ENCODE measurements around the gene DGCR6L.
"Not testable (repeated sequence)": the region's sequence is repeated elsewhere in the genome, so short reads cannot be mapped to it uniquely, and the experiment has no call there.

The DGCR6L gene

GRCh38 chr22:20319745-20320658 is at the start of gene DGCR6L:
TSS of gene DGCR6L (minus strand) at chr22:20320060. CDS start at chr22:20319988, 72 bp downstream.
- DNase-seq (ENCODE audit: low read depth in 2 of 3, low spot score in 2 of 3): peak; percentile 91 to 97 (median 97)

GRCh38 chr22:20368875-20369274 is 49.0 kb upstream of the DGCR6L start:
- not testable (repeated sequence) for DNase-seq (ENCODE audit: low read depth in 2 of 3, low spot score in 2 of 3)

- DNase-seq (ENCODE audit: low read depth in 2 of 3, low spot score in 2 of 3): not testable (repeated sequence)
Measured at GRCh38 chr22:20366841-20367240, 47.0 kb upstream of the DGCR6L start.

GRCh38 chr22:20364335-20365260 is 44.7 kb upstream of the DGCR6L start:
- DNase-seq (ENCODE audit: low read depth in 2 of 3, low spot score in 2 of 3): not testable (repeated sequence)

- DNase-seq (ENCODE audit: low read depth in 2 of 3, low spot score in 2 of 3): not testable (repeated sequence)
Measured at GRCh38 chr22:20362403-20362802, 42.5 kb upstream of the DGCR6L start.

GRCh38 chr22:20361752-20362229 is 41.9 kb upstream of the DGCR6L start:
- not testable (repeated sequence) for DNase-seq (ENCODE audit: low read depth in 2 of 3, low spot score in 2 of 3)

GRCh38 chr22:20360866-20361751 is 41.2 kb upstream of the DGCR6L start:
- DNase-seq (ENCODE audit: low read depth in 2 of 3, low spot score in 2 of 3): not testable (repeated sequence)

- not testable (repeated sequence) for DNase-seq (ENCODE audit: low read depth in 2 of 3, low spot score in 2 of 3)
Measured at GRCh38 chr22:20360261-20360660, 40.4 kb upstream of the DGCR6L start.

- not testable (repeated sequence) for DNase-seq (ENCODE audit: low read depth in 2 of 3, low spot score in 2 of 3)
Measured at GRCh38 chr22:20358503-20359239, 38.8 kb upstream of the DGCR6L start.

GRCh38 chr22:20357967-20358366 is 38.1 kb upstream of the DGCR6L start:
- DNase-seq (ENCODE audit: low read depth in 2 of 3, low spot score in 2 of 3): not testable (repeated sequence)

GRCh38 chr22:20356906-20357305 is 37.0 kb upstream of the DGCR6L start:
- DNase-seq (ENCODE audit: low read depth in 2 of 3, low spot score in 2 of 3): not testable (repeated sequence)

GRCh38 chr22:20355939-20356636 is 36.2 kb upstream of the DGCR6L start:
- not testable (repeated sequence) for DNase-seq (ENCODE audit: low read depth in 2 of 3, low spot score in 2 of 3)

GRCh38 chr22:20354238-20354975 is 34.5 kb upstream of the DGCR6L start:
- DNase-seq (ENCODE audit: low read depth in 2 of 3, low spot score in 2 of 3): no peak

GRCh38 chr22:20352536-20352935 is 32.7 kb upstream of the DGCR6L start:
- DNase-seq (ENCODE audit: low read depth in 2 of 3, low spot score in 2 of 3): not testable (repeated sequence)

- not testable (repeated sequence) for DNase-seq (ENCODE audit: low read depth in 2 of 3, low spot score in 2 of 3)
Measured at GRCh38 chr22:20346553-20346952, 26.7 kb upstream of the DGCR6L start.

- DNase-seq (ENCODE audit: low read depth in 2 of 3, low spot score in 2 of 3): not testable (repeated sequence)
Measured at GRCh38 chr22:20338291-20338690, 18.4 kb upstream of the DGCR6L start.

- DNase-seq (ENCODE audit: low read depth in 2 of 3, low spot score in 2 of 3): not testable (repeated sequence)
Measured at GRCh38 chr22:20337807-20338206, 17.9 kb upstream of the DGCR6L start.

GRCh38 chr22:20336561-20336960 is 16.7 kb upstream of the DGCR6L start:
- DNase-seq (ENCODE audit: low read depth in 2 of 3, low spot score in 2 of 3): not testable (repeated sequence)
